HL-60 (cell line): Measurements from ENCODE around the gene SETD4.

Experiments used
- DNase-seq, 2 experiments: peaks; one replicate each; pipeline ENCODE4 v3.0.0-alpha.2; 2010 to 2020; ENCODE audit warnings: low read depth in 1 of 2, low spot score in 1 of 2
- H3K27ac ChIP-seq: fragments of 250-450 bp; sonication (Bioruptor Pico); replicated peaks from 2 replicates; pipeline ENCODE4 v1.5.1; 2020; ENCODE audit warnings: mild to moderate bottlenecking, moderate library complexity
- H3K27me3 ChIP-seq: fragments of 250-450 bp; sonication (Bioruptor Pico); 2 replicates; pipeline ENCODE4 v1.5.1; 2021; ENCODE audit warnings: mild to moderate bottlenecking, moderate library complexity; ENCODE audit not compliant: insufficient read depth, poor library complexity, severe bottlenecking
- H3K4me3 ChIP-seq: replicated peaks from 2 replicates; pipeline ENCODE4 v1.5.1; 2011; ENCODE audit warnings: mild to moderate bottlenecking, control low read depth, low read length; ENCODE audit not compliant: insufficient read depth
- CTCF ChIP-seq: IDR thresholded peaks from one replicate; pipeline ENCODE4 v1.5.1; 2011; ENCODE audit warnings: low read length, control low read depth, inconsistent platforms; ENCODE audit not compliant: insufficient read depth
- GABPA ChIP-seq: IDR thresholded peaks from 2 replicates; pipeline ENCODE4 v1.6.1; 2012; ENCODE audit warnings: low read depth
- POLR2AphosphoS5 ChIP-seq: IDR thresholded peaks from 2 replicates; pipeline ENCODE4 v1.6.1; 2012; ENCODE audit warnings: low read depth
- REST ChIP-seq: IDR thresholded peaks from 2 replicates; pipeline ENCODE4 v1.6.1; 2012; ENCODE audit warnings: low read depth; ENCODE audit not compliant: insufficient replicate concordance
- SPI1 ChIP-seq: IDR thresholded peaks from 2 replicates; pipeline ENCODE4 v1.6.1; 2012; ENCODE audit warnings: low read depth, mild to moderate bottlenecking, borderline replicate concordance

Gene SETD4

GRCh38 chr21:36089946-36090345, 29.6 kb upstream of the SETD4 start:
- DNase-seq = no peak
- Histone ChIP-seq H3K27me3 (no peaks in the 10 kb centered on the region), H3K27ac (no peak overlapping the region), H3K4me3 (no peak overlapping the region)
- TF ChIP-seq POLR2AphosphoS5 (no peak), GABPA (no peak), CTCF (no peak), REST (no peak), SPI1 (no peak)

GRCh38 chr21:36087362-36088138, 27.2 kb upstream of the SETD4 start:
- TF ChIP-seq GABPA (no peak), CTCF (no peak), SPI1 (no peak), POLR2AphosphoS5 (no peak), REST (no peak)
- DNase-seq = no peak
- no peaks in the 10 kb centered on the region for H3K27me3 ChIP-seq
- H3K4me3 ChIP-seq = no peak overlapping the region
- H3K27ac ChIP-seq = no peak overlapping the region

- TF ChIP-seq REST (no peak), GABPA (no peak), CTCF (no peak), SPI1 (no peak), POLR2AphosphoS5 (no peak)
- no peak for DNase-seq
- Histone ChIP-seq H3K27ac (no peak overlapping the region), H3K4me3 (no peak overlapping the region), H3K27me3 (no peaks in the 10 kb centered on the region)
These were observed 21.9 kb upstream of the SETD4 start for GRCh38 chr21:36082237-36082664.
